SK-N-SH (cell line): ENCODE measurements around the gene HABP4. TPM values are rescaled to one million over a fixed set of nuclear protein-coding genes. Genes with fewer than 3 reads are reported as not detected.

Experiments used
- CTCF ChIA-PET: fragments of 300-600, 350-600 bp; formaldehyde crosslinking; extraction: SDS; loops from one replicate; lab custom pipeline; 2021; lab: Yijun Ruan, JAX
- POLR2A ChIA-PET: fragments of 350-600 bp; sonication (Branson Sonifier 250); formaldehyde crosslinking; extraction: SDS; loops from one replicate; lab custom pipeline; 2020; ENCODE audit warnings: antibody characterized with exemption, inconsistent platforms; lab: Yijun Ruan, JAX
- DNase-seq: peaks from one replicate; pipeline ENCODE4 v3.0.0; 2012
- H2AFZ ChIP-seq: fragments of 200-600 bp; sonication (generic); 2 replicates; pipeline ENCODE4 v1.8.1; 2016; ENCODE audit warnings: antibody characterized with exemption, mild to moderate bottlenecking, low read depth
- H3F3A ChIP-seq: fragments of 200-600 bp; sonication (generic); replicated peaks from 2 replicates; pipeline ENCODE3; 2016; ENCODE audit warnings: antibody characterized with exemption, mild to moderate bottlenecking; ENCODE audit not compliant: insufficient read depth
- H3K27ac ChIP-seq, 2 experiments: fragments of 200-500 bp in 1 of 2; fragments of 200-600 bp in 1 of 2; sonication (Bioruptor generic) in 1 of 2; sonication (generic), shearing (Covaris generic) in 1 of 2; 2 replicates each; pipeline versions ENCODE4 v1.5.1 to v1.6.1; 2014 to 2016; ENCODE audit warnings: low read depth in 2 of 2, inconsistent platforms in 1 of 2, low read length in 1 of 2, mild to moderate bottlenecking in 1 of 2, mixed read lengths in 1 of 2
- H3K27me3 ChIP-seq: fragments of 200-600 bp; sonication (generic), shearing (Covaris generic); 2 replicates; pipeline ENCODE4 v1.6.1; 2016; ENCODE audit warnings: mixed run types; ENCODE audit not compliant: insufficient read depth
- H3K36me3 ChIP-seq, 2 experiments: fragments of 200-500 bp in 1 of 2; fragments of 200-600 bp in 1 of 2; sonication (Bioruptor generic) in 1 of 2; sonication (generic) in 1 of 2; replicated peaks in 1 of 2; 2 replicates each; pipeline versions ENCODE3 to v1.5.1; 2014 to 2016; ENCODE audit warnings: low read length in 1 of 2, mild to moderate bottlenecking in 1 of 2; ENCODE audit not compliant: insufficient read depth in 2 of 2, control insufficient read depth in 1 of 2
- H3K4me1 ChIP-seq, 2 experiments: fragments of 200-500 bp in 1 of 2; fragments of 200-600 bp in 1 of 2; sonication (Bioruptor generic) in 1 of 2; sonication (generic), shearing (Covaris generic) in 1 of 2; 2 replicates each; pipeline versions ENCODE4 v1.5.1 to v1.6.1; 2014 to 2016; ENCODE audit warnings: low read depth in 1 of 2, low read length in 1 of 2, mixed run types in 1 of 2; ENCODE audit not compliant: insufficient read depth in 2 of 2, control insufficient read depth in 1 of 2
- H3K4me2 ChIP-seq: fragments of 200-600 bp; sonication (generic), shearing (Covaris generic); 2 replicates; pipeline ENCODE4 v1.6.1; 2017; ENCODE audit warnings: mixed run types
- H3K4me3 ChIP-seq, 2 experiments: fragments of 200-500 bp in 1 of 2; fragments of 200-600 bp in 1 of 2; sonication (Bioruptor generic) in 1 of 2; sonication (generic), shearing (Covaris generic) in 1 of 2; 2 replicates each; pipeline versions ENCODE4 v1.5.1 to v1.8.1; 2014 to 2016; ENCODE audit warnings: low read depth in 2 of 2, inconsistent platforms in 1 of 2, low read length in 1 of 2, mild to moderate bottlenecking in 1 of 2, mixed read lengths in 1 of 2, moderate library complexity in 1 of 2
- H3K79me2 ChIP-seq: fragments of 200-600 bp; sonication (generic); 2 replicates; pipeline ENCODE4 v1.8.1; 2017; ENCODE audit warnings: mild to moderate bottlenecking; ENCODE audit not compliant: insufficient read depth
- H3K9ac ChIP-seq: fragments of 200-600 bp; sonication (generic); 2 replicates; pipeline ENCODE4 v1.6.1; 2017; ENCODE audit warnings: mixed run types
- H3K9me2 ChIP-seq: fragments of 200-600 bp; sonication (generic); 2 replicates; pipeline ENCODE4 v1.6.1; 2017; ENCODE audit warnings: mixed run types
- H3K9me3 ChIP-seq: fragments of 200-600 bp; sonication (generic); 2 replicates; pipeline ENCODE4 v1.6.1; 2017; ENCODE audit warnings: mixed run types, mild to moderate bottlenecking, moderate library complexity
- H4K20me1 ChIP-seq: fragments of 200-600 bp; sonication (generic); 2 replicates; pipeline ENCODE4 v1.6.1; 2017; ENCODE audit warnings: mild to moderate bottlenecking, mixed run types; ENCODE audit not compliant: insufficient read depth
- EP300 ChIP-seq, 2 experiments: IDR thresholded peaks; 2 replicates each; pipeline versions ENCODE4 v1.4.0 to v1.6.1; 2012; ENCODE audit warnings: borderline replicate concordance in 1 of 2, low read depth in 1 of 2, low read length in 1 of 2
- EZH2phosphoT487 ChIP-seq: fragments of 200-600 bp; sonication (generic); IDR thresholded peaks from 2 replicates; pipeline ENCODE4 v1.6.1; 2017; ENCODE audit warnings: low read depth, mixed run types, mild to moderate bottlenecking, antibody characterized with exemption, moderate library complexity, borderline replicate concordance
- FOSL2 ChIP-seq: IDR thresholded peaks from 2 replicates; pipeline ENCODE4 v1.4.0; 2012; ENCODE audit warnings: low read depth, mild to moderate bottlenecking, moderate library complexity, borderline replicate concordance
- FOXM1 ChIP-seq: IDR thresholded peaks from 2 replicates; pipeline ENCODE4 v1.4.0; 2012; ENCODE audit warnings: low read depth, mild to moderate bottlenecking
- GATA2 ChIP-seq: sonication (generic); formaldehyde crosslinking; IDR thresholded peaks from 2 replicates; pipeline ENCODE4 v1.5.0; 2020; ENCODE audit warnings: mild to moderate bottlenecking, missing genetic modification reagents
- MXI1 ChIP-seq: IDR thresholded peaks from 2 replicates; pipeline ENCODE4 v1.6.1; 2012; ENCODE audit warnings: mild to moderate bottlenecking, low read depth, low read length, improper control_type of control experiment
- NFIC ChIP-seq: IDR thresholded peaks from 2 replicates; pipeline ENCODE4 v1.4.0; 2012; ENCODE audit warnings: borderline replicate concordance
- RAD21 ChIP-seq: IDR thresholded peaks from 2 replicates; pipeline ENCODE4 v1.6.1; 2012; ENCODE audit warnings: mild to moderate bottlenecking, low read length
- REST ChIP-seq: IDR thresholded peaks from 2 replicates; pipeline ENCODE4 v1.6.1; 2012; ENCODE audit warnings: mild to moderate bottlenecking, low read depth, low read length, moderate library complexity
- RFX5 ChIP-seq: IDR thresholded peaks from 2 replicates; pipeline ENCODE4 v1.6.1; 2012; ENCODE audit warnings: mild to moderate bottlenecking, improper control_type of control experiment, low read length
- RXRA ChIP-seq: IDR thresholded peaks from 2 replicates; pipeline ENCODE4 v1.4.0; 2012; ENCODE audit warnings: low read depth, mild to moderate bottlenecking, borderline replicate concordance
- SIN3A ChIP-seq: IDR thresholded peaks from 2 replicates; pipeline ENCODE4 v1.6.1; 2012; ENCODE audit warnings: low read depth, mild to moderate bottlenecking, low read length, moderate library complexity, borderline replicate concordance
- USF1 ChIP-seq: IDR thresholded peaks from 2 replicates; pipeline ENCODE4 v1.4.0; 2012; ENCODE audit warnings: low read depth, borderline replicate concordance
- YY1 ChIP-seq: IDR thresholded peaks from 2 replicates; pipeline ENCODE4 v1.4.0; 2012; ENCODE audit warnings: low read depth, mild to moderate bottlenecking
- WGBS: methylation state at CpG from one replicate; pipeline ENCODE4 v1.1.6; 2017; ENCODE audit warnings: low lambda C conversion rate; 5-methylcytosine and 5-hydroxymethylcytosine counted together
- polyA plus RNA-seq, 3 experiments: library from polyadenylated mRNA; depleted of rRNA; stranded (reverse); fragments of >200 nt; gene quantifications; 2 replicates each; pipeline ENCODE4 v1.2.3, GENCODE V29; 2012
- TF ChIP-seq, protein P1 (sequence below): fragments of 150-350 bp; IDR thresholded peaks from 2 replicates; pipeline ENCODE4 v1.6.1; 2016; ENCODE audit warnings: mild to moderate bottlenecking, low read depth, low read length

HABP4 gene
- polyA plus RNA-seq, 1 of the 3 experiments (the other 2 are of a cell fraction) = 19.0 TPM

GRCh38 chr9:96503918-96504317 lies 53.9 kb downstream of the HABP4 start:
- ChIA-PET POLR2A (no interaction called here), CTCF (no interaction called here)
- Histone ChIP-seq H3K9me3 (no peaks in the 10 kb centered on the region), H3F3A (peaks cover 5% of the 10 kb centered on the region), H3K79me2 (no peaks in the 10 kb centered on the region), H3K4me2 (no peak overlapping the region), H3K9ac (no peak overlapping the region), H3K4me3 (no peak overlapping the region), H3K27ac (no peak overlapping the region), H3K27me3 (no peaks in the 10 kb centered on the region), H2AFZ (no peak overlapping the region), H4K20me1 (no peaks in the 10 kb centered on the region), H3K9me2 (no peaks in the 10 kb centered on the region), H3K36me3 (peaks cover 0 to 4% of the 10 kb centered on the region in 2 experiments), H3K4me1 (peaks cover 0 to 6% of the 10 kb centered on the region in 2 experiments; a peak in 1 of 4 replicates)
- 95% methylated on average over 11 of the region's 11 CpGs for WGBS
- TF ChIP-seq REST (no peak), FOSL2 (no peak), RFX5 (no peak), EZH2phosphoT487 (no peak), YY1 (no peak), GATA2 (no peak), RXRA (no peak), NFIC (no peak), EP300 (IDR thresholded peaks at IDR 0.05; ENCODE audit: borderline replicate concordance in 1 of 2, low read depth in 1 of 2, low read length in 1 of 2) (no peak), RAD21 (no peak), USF1 (no peak), MXI1 (no peak), SIN3A (no peak), FOXM1 (no peak)
- TF ChIP-seq, protein P1, sequence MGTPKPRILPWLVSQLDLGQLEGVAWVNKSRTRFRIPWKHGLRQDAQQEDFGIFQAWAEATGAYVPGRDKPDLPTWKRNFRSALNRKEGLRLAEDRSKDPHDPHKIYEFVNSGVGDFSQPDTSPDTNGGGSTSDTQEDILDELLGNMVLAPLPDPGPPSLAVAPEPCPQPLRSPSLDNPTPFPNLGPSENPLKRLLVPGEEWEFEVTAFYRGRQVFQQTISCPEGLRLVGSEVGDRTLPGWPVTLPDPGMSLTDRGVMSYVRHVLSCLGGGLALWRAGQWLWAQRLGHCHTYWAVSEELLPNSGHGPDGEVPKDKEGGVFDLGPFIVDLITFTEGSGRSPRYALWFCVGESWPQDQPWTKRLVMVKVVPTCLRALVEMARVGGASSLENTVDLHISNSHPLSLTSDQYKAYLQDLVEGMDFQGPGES = no peak
- DNase-seq = no peak
